Fibroblast of mammary gland (primary cell): ENCODE measurements around the gene TPSG1.
"Not testable (repeated sequence)": the region's sequence is repeated elsewhere in the genome, so short reads cannot be mapped to it uniquely, and the experiment has no call there.

Source experiments
- DNase-seq: peaks from one replicate; pipeline ENCODE4 v3.0.0-alpha.2; 2010; ENCODE audit warnings: low read depth
- H3K4me3 ChIP-seq: 2 replicates; pipeline ENCODE4 v1.5.1; 2011; ENCODE audit warnings: low read depth, mild to moderate bottlenecking, low read length, moderate library complexity; ENCODE audit not compliant: control insufficient read depth
- CTCF ChIP-seq: conservative IDR thresholded peaks from 2 replicates; pipeline ENCODE4 v1.5.1; 2011; ENCODE audit warnings: low read depth, low read length, inconsistent platforms; ENCODE audit not compliant: control insufficient read depth, insufficient read depth

Gene TPSG1

GRCh38 chr16:1195393-1195666 lies 29.7 kb downstream of the TPSG1 start:
- DNase-seq, result no peak
- H3K4me3 ChIP-seq, result no peak overlapping the region
- no peak for TF ChIP-seq CTCF

GRCh38 chr16:1194665-1195392 lies 30.2 kb downstream of the TPSG1 start:
- no peak overlapping the region for H3K4me3 ChIP-seq
- peak; percentile 49 for TF ChIP-seq CTCF
- DNase-seq, result no peak

GRCh38 chr16:1193825-1194581 lies 31.1 kb downstream of the TPSG1 start:
- H3K4me3 ChIP-seq, result no peak overlapping the region
- TF ChIP-seq CTCF, result no peak
- no peak for DNase-seq

DNA sequence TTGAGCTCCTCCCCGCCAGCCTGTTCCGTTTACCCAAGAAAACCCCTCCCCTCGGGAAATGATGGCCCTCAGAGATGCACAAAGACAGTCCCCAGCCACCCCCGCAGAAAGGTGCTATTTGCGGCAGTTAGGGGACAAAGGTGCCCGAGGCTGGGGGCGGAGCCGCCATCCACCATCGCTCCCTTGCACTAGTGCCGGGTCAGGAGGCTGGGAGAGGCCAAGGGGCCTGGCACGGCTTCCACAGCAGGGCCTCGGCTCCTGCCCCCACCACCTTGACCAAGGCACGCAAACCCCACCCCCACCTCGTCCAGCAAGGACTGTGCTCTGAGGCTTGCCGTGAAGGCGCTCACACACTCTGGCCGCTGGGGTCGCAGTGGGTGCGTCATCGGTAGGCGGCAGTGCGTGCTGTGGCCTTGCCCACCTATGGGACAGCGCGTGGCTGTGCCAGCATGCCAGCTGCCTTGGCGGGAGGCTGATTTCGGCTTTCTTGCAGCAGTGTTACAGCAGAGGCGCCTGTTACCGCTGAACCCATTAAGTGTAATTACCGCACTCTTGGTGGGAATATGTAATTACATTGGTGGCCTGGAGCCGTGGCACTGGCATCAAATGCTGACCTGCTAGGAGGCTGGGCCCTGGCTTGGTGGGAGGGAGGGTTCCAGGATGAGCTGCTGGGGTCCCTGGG lies 31.8 kb downstream of the TPSG1 start:
- H3K4me3 ChIP-seq, result no peak overlapping the region
- DNase-seq, result no peak
- no peak for TF ChIP-seq CTCF

DNA sequence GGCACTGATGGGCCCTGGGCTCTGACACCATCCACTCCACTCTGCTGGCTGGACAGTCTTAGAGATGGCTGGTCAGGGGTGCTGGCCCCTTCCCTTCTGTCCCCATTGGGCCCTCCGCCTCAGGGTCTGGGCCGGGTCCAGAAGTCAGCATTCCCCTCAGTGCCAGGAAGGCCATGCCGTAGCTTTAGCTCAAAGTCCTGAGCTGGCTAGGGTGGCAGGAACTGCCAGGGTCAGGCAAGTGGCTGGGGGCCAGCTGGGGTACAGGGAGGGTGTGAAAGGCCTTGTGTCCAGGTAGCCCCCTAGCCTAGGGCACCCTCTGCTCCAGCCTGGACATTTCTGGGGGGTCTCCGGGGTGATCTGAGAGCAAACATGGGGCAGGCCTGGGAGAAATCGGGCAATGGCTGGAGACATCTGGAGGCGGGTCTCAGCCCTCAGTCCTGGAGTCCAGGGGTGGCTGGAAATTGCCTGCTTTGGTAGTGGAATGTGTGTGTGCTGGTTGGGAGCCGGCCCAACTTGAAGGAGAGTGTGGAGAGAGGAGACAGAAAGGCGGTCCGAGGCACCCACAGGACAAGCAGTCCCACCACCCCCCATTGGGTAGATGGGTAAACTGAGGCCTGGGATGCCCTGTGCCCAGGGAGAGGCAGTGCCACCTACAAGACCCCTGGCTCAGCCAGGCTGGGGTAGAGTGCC lies 32.5 kb downstream of the TPSG1 start:
- DNase-seq, result no peak
- no peak for TF ChIP-seq CTCF
- no peak overlapping the region for H3K4me3 ChIP-seq

GRCh38 chr16:1190789-1191188 lies 34.3 kb downstream of the TPSG1 start:
- not testable (repeated sequence) for H3K4me3 ChIP-seq, DNase-seq

DNA sequence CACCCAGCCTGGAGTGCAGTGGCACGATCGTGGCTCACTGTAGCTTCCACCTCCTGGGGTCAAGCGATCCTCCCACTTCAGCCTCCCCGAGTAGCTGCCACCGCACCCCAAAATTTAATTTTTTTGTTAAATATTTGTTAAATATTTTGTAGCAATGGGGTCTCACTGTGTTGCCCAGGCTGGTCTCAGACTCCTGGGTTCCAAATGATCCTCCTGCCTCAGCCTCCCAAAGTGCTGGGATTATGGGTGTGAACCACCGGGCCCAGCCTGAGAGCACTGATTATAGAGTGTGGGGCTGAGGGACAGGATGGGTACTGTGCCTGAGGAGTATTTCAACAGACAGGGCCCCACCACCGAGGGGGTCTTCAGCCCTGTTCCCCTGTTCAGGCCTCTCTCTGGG lies 35.6 kb downstream of the TPSG1 start:
- no peak overlapping the region for H3K4me3 ChIP-seq
- no peak for TF ChIP-seq CTCF
- DNase-seq, result no peak
